Measurements from ENCODE around the gene TJP1. TPM values are rescaled to one million over a fixed set of nuclear protein-coding genes. Genes with fewer than 3 reads are reported as not detected.

TJP1 gene
- total RNA-seq, 1 experiment from 2014 or later = 129 TPM

- peaks cover 6% of the 10 kb centered on the region; the same call in 1 of the 2 replicates for H3K36me3 Mint-ChIP-seq
- H3K27me3 Mint-ChIP-seq (ENCODE audit: low read depth) = no peaks in the 10 kb centered on the region
- TF ChIP-seq RORB (CRISPR knock-in tag; IDR thresholded peaks at IDR 0.05) (no peak), ARID4B (CRISPR knock-in tag; IDR thresholded peaks at IDR 0.05; ENCODE audit: borderline replicate concordance) (no peak), TEAD1 (CRISPR knock-in tag; IDR thresholded peaks at IDR 0.05) (no peak), MYBL2 (CRISPR knock-in tag; IDR thresholded peaks at IDR 0.05) (no peak), IRF2 (CRISPR knock-in tag; IDR thresholded peaks at IDR 0.05; ENCODE audit: borderline replicate concordance, low read depth) (no peak), ATF3 (CRISPR knock-in tag; conservative IDR thresholded peaks at IDR 0.05) (no peak), ZNF423 (CRISPR knock-in tag; IDR thresholded peaks at IDR 0.05) (no peak), MLX (CRISPR knock-in tag; IDR thresholded peaks at IDR 0.05) (no peak), JUN (CRISPR knock-in tag; IDR thresholded peaks at IDR 0.05) (no peak), FOXK1 (CRISPR knock-in tag; IDR thresholded peaks at IDR 0.05) (no peak), PRRX2 (CRISPR knock-in tag; IDR thresholded peaks at IDR 0.05) (no peak), ELF4 (CRISPR knock-in tag; IDR thresholded peaks at IDR 0.05; ENCODE audit: low read depth) (no peak), RELA (CRISPR knock-in tag; IDR thresholded peaks at IDR 0.05; ENCODE audit: borderline replicate concordance) (no peak), ERG (CRISPR knock-in tag; IDR thresholded peaks at IDR 0.05) (no peak), E2F1 (CRISPR knock-in tag; IDR thresholded peaks at IDR 0.05) (no peak), NR2C2 (CRISPR knock-in tag; IDR thresholded peaks at IDR 0.05) (no peak), ZNF121 (CRISPR knock-in tag; IDR thresholded peaks at IDR 0.05) (no peak), SMAD4 (CRISPR knock-in tag; IDR thresholded peaks at IDR 0.05) (no peak), NFATC4 (CRISPR knock-in tag; IDR thresholded peaks at IDR 0.05) (no peak), CDX4 (CRISPR knock-in tag; IDR thresholded peaks at IDR 0.05; ENCODE audit: borderline replicate concordance) (no peak)
- POLR2A ChIA-PET = no interaction called here
- no peaks in the 10 kb centered on the region for H3K4me1 Mint-ChIP-seq
- no peak overlapping the region for H3K4me3 Mint-ChIP-seq
- ATAC-seq = no peak
- no peak for DNase-seq (ENCODE audit: low spot score)
- H3K27ac Mint-ChIP-seq = no peak overlapping the region
- peaks cover 14% of the 10 kb centered on the region for H3K9me3 Mint-ChIP-seq
- CTCF ChIA-PET = no interaction called here
These were observed 136.9 kb downstream of the TJP1 start for GRCh38 chr15:29685156-29686078.
